Endothelial cell of hepatic sinusoid (primary cell): ENCODE measurements around the gene FAM163B.

ENCODE experiments used
- in situ Hi-C: cut with HindIII; loops from 2 replicates; pipeline ENCODE4 v1.10.0; 2017; ENCODE audit warnings: low sequenced_read_pairs

Gene FAM163B

GRCh38 chr9:133584167-133584558 lies 25.0 kb downstream of the FAM163B start:
- in situ Hi-C loops = no loop called here

GRCh38 chr9:133583586-133583985 lies 25.6 kb downstream of the FAM163B start:
- in situ Hi-C loops = no loop called here

DNA sequence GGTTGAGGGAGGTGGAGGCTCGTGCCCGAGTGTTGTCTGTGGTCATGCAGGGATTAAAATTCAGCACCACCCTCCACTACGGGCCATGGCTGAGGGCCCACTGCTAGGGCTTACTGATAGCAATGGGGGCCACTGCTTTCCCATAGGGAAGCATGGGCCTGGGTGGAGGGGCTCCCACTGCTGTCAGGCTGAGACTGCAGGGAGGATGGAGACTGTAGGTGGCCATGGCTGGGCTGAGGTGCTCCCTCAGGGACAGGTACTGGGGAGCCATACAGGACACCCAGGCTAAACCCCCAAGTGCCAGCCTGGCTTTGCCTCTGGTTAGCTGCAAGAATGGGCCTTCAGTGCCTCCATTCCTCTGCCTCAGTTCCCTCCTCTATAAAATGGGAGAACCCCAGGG lies 26.1 kb downstream of the FAM163B start:
- in situ Hi-C loops = no loop called here

DNA sequence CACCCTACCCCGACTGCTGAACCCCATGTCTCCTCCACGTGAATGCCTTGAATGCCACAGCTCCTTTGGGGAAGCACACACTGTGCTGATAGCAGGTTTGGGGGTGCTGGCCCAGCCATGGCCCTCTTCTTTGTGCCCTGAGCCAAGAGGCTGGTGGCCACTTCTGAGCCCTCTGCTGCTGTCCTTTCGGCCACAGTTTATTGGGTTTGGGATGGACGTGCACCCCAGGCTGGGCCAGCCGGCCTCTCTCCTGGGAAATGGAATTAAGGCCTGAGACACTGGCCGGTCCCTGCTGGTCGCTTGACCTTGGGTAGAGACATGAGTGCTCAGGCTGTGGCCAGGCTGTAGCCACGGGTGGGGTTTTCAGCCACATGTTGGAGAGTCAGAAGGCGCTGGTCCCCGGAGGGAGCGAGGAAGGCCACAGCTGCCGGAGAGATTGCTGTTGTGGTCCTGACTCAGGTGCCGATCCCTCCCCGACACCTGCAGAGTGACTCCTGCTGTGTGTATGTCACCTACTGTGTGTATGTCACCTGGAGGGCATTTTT lies 26.6 kb downstream of the FAM163B start:
- in situ Hi-C loops = no loop called here

GRCh38 chr9:133581513-133582343 lies 27.5 kb downstream of the FAM163B start:
- in situ Hi-C loops = no loop called here

DNA sequence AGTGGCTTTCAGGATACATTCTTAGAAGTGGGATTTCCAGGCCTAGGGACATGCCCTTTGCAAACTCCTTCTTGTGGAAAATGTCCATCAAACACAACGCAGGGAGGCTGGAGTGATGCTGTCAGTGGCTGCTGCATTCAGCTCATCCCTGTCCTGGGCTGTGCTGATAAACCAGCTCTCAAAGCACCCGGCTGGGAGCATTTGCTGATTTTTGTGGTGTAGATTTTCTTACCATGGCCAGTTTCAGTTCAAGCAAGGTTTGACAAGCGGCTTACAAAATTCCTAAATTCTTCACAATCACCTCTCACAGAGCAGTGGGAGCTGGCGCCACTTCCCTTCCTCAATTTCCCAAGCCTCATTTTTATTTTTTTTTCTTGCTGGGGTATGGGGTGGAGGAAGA lies 28.2 kb downstream of the FAM163B start:
- in situ Hi-C loops = no loop called here

DNA sequence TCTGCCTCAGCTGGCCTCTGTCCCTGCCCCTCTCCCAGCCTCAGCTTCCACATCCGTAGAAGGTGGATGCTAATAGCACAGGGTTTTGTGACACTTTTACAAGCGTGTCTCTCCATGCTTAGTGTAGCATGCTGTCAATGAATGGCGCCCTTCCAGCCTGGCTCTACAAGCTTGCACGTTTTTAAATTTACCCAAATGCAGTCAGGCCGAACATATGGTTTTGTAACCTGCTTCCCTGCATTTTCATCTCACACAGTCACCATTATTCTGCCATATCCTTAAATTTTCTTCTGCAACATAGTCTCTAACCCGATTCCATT lies 28.8 kb downstream of the FAM163B start:
- in situ Hi-C loops = no loop called here

DNA sequence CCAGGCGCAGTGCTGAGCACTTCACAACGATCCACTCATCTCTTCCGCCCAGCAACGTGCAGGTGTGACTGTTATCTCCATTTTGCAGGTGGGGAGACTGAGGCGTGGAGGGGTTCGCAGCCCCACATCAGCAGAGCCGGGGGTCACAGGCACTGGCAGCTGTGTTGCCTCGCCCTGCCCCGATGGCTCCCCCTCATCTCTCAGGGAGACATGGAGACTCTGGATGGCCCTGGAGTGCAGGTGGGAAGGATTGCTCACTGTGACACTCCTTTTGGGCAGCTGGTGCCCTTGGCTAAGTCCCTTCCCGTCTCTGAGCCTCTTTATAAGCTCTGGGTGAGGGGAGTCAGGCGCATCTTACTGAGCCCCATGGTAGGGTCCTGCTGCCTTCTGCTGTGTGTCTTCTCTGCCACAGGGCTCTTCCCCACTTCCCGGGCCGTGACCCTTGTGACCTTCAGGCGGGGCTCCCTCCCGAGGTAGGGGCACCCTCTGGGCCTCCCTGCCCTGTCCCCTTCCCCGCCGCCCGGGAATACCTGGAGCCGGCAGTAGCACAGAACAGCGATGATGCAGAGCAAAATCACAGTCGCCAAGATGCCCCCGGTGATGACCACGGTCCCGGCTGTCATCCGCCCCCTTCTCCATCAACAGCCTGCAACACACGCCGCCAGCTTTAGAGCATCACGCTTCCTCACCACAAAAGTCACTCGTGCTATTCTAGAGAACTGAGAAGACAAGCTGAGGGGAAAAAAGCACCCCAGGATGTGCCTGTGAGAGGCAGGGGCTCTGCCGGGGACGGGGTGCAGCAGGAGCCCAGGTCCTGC lies 29.4 kb downstream of the FAM163B start:
- in situ Hi-C loops = no loop called here

GRCh38 chr9:133578524-133579441 lies 30.4 kb downstream of the FAM163B start:
- in situ Hi-C loops = no loop called here

GRCh38 chr9:133577737-133578112 lies 31.5 kb downstream of the FAM163B start:
- in situ Hi-C loops = no loop called here

DNA sequence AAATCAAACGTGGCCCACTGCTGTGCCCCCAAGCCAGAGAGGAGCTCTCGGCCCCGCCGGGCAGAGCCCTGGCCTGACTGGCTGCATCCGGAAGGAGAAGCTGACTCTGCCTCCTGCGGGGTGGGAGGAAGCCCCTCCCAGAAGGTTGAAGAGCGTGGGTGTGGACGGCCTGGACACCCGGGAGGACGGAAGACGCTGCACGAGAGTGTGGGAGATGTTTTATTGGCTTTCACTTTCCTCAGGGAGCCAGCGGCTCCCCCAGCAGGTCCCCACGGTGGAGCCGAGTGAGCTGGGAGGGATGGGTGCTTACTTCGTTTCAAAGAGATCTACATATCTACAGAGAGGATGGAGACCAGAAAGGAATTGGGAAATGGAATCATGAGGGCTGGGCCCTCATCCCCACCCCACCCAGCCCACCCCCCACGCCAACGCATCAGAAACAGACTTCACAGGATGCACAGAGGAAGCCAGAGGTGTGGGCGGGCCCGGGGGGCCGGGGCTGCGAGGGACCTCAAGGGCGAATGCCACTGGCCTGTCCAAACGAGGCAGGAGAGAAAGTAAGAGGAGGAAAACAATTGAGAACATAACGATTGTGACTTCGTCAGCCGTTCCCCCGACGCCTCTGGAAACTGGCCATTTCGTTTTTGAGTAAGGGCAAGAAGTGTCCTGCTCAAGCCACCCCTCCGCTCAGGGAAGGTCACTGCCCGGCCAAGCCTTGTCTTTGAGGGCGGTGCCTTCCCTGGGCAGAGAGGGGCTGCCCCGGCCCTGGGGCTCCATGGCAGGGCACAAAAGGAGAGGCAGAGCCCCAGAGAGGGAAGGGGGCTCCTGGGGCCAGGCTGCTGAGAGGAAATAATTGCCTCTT lies 32.1 kb downstream of the FAM163B start:
- in situ Hi-C loops = no loop called here

DNA sequence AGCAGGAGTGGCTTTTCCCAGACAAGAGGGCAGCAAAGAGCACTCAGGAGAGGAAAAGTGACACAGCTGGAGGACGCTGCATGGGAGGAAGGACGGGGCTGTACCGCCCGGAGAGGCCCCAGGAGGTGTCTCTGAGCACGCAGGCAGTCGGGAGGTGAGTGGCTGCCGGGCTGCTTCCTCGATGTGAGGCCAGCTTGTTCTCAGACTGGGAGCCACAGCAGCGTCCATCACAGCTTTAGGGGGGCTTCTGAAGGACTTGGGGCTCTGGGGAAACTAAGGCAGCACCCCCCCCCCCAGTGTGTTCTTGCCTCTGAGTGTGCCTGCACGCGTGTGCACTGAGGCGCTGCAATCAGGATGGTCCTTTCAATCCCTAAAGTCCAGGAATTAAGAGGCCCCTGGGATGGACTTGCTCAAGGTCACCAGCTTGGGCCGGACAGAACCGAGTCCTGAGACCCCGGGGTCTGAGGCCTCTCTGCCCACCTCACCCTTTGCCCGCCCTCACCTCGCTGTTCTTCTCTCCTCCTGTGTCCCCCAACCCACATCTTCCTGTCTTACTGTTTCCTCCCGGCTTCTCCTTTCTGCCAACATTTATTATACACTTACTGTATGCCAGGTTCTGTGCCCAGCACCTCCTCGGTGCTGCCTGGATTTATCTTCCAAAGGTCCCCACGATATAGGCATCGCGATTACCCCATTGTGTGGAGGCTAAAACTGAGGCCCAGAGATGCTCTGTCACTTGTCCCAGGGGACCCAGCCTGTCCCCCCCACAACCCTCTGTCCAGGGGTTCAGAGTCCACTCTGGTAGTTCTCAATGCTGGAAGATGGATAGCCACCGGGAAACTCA lies 32.9 kb downstream of the FAM163B start:
- in situ Hi-C loops = no loop called here

- in situ Hi-C loops = no loop called here
These were observed 33.8 kb downstream of the FAM163B start for GRCh38 chr9:133575186-133576030.

GRCh38 chr9:133574771-133575170 lies 34.4 kb downstream of the FAM163B start:
- in situ Hi-C loops = no loop called here

DNA sequence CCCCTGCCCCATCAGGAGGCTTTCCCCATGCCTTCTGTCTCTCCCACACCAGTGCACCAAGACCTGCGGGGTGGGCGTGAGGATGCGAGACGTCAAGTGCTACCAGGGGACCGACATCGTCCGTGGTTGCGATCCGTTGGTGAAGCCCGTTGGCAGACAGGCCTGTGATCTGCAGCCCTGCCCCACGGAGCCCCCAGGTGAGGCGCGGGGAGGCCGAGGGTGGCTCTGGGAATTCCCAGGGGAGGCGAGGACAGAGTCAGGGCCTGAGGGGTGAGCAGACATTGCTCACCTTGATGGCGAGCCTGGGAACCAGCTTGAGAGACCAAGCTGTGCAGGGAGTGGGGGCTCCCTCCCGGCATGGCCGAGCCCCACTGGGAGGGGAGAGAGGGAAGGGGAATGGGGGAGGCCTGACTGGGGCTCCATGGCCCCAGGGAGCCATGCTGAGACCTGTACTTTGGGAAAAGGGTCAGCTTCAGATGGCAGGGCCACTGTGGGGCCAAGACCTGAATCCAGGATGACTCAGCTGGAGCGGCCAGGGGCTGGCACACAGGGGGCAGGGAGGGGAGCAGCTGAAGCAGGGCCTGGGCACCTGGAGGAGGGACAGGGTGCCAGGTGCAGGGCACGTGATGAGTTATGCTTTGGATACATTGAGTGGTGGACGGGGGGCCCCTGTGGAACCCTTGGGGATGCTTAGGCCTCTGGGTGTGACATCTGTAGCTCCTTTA lies 35.2 kb downstream of the FAM163B start:
- in situ Hi-C loops = no loop called here

DNA sequence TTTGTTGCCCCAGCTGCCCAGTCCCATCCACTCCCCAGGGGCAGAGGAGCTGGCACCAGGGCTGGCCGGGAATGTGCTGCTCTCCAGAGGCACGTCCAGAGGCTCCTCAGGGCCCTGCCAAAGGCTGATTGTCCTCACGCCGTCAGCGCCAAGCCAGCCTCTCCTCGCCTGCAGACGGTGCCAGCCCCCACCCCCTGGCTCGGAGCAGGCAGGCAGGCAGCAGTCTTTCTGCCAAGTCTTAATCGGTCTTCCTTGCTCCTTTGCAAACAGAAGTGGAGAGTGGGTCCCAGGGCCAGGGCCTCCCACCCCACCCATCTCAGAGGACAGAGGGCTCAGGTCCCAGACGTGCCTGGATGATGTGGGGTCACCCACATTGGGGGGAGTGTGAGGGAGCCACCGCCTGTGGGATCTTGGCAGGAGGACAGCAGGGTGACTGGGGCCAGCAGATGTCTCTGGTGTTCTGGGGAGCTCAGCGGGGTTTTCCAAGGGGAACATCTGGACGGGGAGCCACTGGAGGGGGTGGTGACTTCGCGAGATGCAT lies 36.3 kb downstream of the FAM163B start:
- in situ Hi-C loops = no loop called here

GRCh38 chr9:133571896-133572595 lies 37.1 kb downstream of the FAM163B start:
- in situ Hi-C loops = no loop called here
